Limb (tissue), 2 donors: ENCODE measurements around the gene LRMDA.

Experiments used
- DNase-seq, 2 donors: peaks; one replicate each; pipeline ENCODE4 v3.0.0-alpha.2; 2016; ENCODE audit errors: extremely low spot score in 2 of 2

LRMDA gene

GRCh38 chr10:76354921-76355320 lies 923.5 kb downstream of the LRMDA start:
- no peak for DNase-seq

- no peak for DNase-seq
Measured at GRCh38 chr10:76356557-76356956, 925.1 kb downstream of the LRMDA start.

DNA sequence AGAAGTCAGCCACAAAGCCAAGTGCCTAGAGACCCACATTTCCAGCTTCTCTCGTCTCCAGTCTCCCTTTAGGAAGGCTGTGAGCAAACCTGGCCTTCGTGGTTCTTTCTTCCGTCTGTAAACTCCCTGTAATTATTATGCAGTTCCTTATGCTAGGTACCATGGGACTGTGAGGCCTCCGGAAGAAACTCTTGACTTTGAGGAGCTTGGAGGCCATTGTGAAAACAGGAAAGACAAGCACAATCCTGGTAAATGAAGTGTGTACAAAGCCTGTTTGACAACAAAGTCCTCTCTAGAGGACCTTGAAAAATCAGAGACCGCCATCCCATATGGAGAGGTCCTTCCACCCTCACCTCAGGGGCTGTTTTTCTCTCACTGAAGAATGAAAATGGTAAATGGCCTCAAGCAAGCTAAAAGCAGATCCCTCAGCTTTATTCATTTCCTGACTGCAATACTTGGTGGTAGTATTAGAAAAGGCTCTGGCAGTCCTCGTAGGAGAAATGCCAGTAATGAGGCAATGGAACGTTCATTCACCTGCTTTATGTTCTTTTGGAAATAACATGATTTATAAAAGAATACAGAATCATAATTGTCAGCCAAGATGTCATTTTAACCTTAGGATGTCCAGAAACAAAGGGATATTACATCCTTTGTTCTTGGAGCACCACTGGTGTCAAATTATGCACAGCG lies 926.4 kb downstream of the LRMDA start:
- peak in 1 of 2 donors; percentile 58 for DNase-seq

DNA sequence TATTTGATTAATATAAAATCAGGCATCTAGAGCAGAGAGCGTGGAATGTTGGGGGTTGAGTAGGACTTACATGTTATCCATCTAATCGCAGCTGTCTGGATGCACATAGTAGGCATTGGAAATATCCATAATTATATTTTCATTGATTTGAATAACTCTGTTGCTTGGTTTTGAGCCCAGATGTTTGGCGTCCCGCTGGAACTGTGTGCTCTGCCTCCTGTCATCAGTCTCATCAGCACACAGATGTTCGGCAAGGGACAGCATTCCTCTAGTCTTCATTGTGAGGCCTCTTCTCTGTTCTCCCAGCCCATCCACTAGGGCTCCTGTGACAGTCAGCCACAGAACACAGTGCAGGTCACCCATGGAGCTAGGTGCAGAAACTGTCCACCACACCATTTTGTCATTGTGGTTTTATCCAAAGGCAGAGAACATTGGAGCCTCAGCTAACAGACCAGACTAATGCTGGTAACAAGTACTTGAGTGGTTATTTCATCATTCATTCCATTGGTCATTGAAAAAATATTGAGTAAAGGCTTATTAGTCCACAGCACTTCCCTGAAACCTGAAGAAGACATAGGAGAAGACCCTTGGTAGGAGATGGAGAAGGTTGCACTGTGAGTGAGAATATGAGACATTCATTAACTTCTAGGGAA lies 927.4 kb downstream of the LRMDA start:
- DNase-seq = no peak

- no peak for DNase-seq
Measured at GRCh38 chr10:76375761-76376160, 944.3 kb downstream of the LRMDA start.

DNA sequence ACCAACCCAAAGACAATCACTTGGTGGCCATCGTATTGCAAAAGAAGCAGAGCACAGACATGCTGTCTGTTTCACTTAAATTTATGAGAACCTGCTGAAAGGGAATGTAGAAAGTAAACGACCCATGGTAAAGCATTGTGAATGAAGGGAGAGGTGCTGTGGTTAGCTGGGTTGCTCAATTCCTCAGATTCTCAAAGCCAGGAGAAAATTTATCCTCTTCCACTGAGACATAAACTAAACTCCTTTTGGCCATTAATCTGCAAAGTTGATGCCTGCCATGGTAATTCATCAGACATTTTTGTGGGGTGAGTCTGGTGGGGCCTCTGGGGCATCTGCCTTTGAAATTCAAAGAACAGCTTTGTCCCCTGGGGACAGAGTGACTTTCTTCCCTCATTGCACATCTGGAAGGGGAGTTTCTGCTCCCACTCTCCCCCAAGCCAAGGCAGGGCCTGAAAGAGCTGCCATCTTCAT lies 951.0 kb downstream of the LRMDA start:
- DNase-seq = no peak

DNA sequence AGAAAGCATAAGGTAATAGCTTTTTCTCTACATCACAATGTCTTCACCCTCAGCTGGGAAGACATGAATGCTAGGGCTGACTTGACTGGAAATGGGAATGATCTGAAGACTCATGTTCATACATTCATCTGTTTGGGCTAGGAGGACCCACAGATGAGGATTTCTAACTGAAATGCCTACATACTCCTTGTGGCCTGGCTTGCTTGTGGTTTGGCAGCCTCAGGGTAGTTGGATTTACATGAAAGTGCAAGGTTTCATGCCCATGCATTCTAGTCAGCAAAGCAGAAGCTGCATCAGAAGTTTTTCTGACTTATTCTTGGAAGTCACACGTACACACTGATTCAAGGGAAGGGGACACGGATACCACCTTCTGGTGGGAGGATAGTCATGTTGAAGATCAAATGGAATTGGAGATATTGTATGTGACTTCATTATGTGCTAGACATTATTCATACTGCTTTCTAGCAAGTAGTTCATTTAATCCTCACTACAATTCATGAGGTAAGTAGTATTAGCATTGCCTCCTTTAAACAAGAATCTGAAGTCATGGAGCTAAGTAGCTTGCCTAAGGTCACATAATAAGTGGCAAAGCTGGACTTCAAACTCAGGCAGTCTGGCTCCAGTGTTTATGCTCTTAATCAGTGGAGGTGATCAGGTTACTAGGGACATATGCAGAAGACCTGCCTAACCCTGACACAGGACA lies 957.0 kb downstream of the LRMDA start:
- DNase-seq = no peak

DNA sequence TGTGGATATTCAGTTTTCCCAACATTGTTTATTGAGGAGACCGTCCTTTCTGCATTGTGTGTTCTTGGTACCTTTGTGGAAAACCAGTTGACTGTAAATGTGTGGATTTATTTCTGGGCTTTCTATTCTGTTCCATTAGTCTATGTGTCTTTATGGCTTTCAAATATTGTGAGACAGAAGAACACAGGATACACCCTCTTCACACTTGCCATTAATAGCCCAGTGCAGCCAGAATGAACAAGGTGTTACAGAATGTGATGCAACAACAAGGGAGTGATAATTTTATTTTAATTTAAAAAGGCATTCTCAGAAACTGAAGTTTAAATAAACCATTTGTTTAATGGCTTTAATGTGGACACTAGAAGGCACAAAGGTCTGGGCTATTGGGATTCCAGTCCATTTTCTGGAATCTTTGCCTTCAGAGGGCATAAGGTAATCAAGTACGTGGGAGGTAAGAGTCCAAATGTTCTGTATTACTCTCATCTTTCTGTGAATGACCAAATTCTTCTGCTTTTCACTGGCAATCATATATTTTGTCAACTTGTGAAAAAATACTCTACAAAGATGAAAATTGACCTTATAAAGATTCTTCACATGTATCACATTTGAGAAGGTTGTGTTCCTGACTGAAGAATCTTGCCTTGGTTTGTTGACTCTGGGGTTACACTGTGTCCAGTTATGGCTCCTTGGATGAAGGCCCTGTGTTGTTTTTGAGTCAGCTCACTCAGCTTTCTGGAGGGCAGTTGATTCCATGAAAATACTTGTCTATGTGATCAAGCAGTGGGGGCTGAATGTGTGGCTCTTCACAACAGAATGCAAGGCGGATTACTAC lies 962.7 kb downstream of the LRMDA start:
- no peak for DNase-seq

DNA sequence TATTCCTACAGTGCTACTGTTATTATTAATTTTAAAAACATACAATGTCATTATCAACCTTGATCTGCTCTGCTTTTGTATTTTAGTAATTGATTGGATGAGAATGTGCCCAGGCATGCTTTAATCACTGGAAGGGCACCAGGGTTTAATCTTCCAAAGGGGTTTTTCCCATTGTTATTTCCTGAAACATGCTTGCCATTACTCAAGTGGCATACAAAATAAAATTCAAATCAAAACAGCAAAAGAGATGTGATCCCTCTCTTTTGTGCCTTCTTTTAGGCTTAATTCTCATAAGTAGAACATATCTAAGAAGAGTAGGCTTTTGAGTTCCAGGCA lies 963.3 kb downstream of the LRMDA start:
- DNase-seq = no peak

DNA sequence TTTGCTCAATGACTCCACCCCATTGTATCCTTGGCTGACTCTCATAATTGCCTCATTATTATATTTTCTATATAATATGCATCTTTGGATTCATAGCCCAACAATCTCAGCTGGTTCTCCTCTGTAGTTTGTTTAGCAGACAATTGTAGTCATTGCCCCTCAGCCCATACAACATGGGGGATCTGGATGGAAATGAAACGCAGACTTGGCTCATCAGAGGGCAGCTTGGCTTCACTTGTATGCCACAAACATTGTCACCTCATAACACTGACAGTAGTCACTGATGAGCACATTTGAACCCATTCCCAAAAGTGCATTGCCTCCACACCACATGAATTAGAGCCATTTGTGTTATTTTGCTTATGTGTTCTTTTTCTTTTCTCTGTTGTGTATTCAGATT lies 963.8 kb downstream of the LRMDA start:
- no peak for DNase-seq

GRCh38 chr10:76396134-76396533 lies 964.7 kb downstream of the LRMDA start:
- no peak for DNase-seq

- peak; percentile 36 to 56 for DNase-seq
Measured at GRCh38 chr10:76397181-76398042, 966.0 kb downstream of the LRMDA start.

- DNase-seq = peak; percentile 38 to 43
Measured at GRCh38 chr10:76398043-76398710, 966.8 kb downstream of the LRMDA start.

GRCh38 chr10:76399226-76399625 lies 967.8 kb downstream of the LRMDA start:
- DNase-seq = no peak

DNA sequence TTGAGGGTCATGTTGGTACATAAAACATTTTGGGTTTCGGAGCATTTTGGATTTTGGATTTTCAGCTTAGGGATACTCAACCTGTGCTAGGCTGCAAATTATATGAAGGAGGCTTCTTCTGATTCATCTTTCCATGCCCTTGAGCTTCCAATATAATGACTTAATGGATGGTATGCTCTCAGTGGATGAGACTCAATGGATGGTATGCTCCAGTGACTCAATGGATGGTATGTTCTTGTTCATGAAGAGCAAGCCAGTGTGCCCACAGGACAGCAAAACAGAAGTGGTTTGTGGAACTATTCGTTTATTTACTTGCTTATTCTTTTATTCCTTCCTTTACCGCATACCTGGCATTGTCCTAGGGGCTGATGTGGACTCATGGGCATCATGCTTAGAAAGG lies 969.6 kb downstream of the LRMDA start:
- no peak for DNase-seq

- no peak for DNase-seq
Measured at GRCh38 chr10:76403912-76404311, 972.5 kb downstream of the LRMDA start.

- DNase-seq = no peak
Measured at GRCh38 chr10:76404531-76404930, 973.1 kb downstream of the LRMDA start.

- no peak for DNase-seq
Measured at GRCh38 chr10:76405922-76406321, 974.5 kb downstream of the LRMDA start.

DNA sequence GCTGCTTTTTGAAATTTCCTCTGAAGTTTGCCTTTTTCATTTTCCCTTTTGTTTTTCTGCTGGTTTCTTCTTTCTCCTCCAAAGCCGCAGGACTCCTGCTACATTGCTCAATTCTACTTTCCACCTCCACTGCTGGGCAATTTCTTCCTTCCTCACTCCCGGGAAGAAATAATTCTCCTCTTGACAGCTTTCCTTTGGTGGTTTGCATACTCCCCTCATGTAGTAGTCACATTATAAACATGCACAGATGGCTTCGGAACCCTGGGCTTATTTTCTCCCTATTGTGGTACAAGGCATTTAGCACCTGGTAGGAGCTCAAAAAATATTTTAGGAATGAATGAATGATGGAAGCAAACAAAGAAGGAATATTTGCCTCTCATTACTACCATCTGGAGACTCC lies 977.2 kb downstream of the LRMDA start:
- DNase-seq = no peak

GRCh38 chr10:76411729-76412435 lies 980.5 kb downstream of the LRMDA start:
- no peak for DNase-seq
